K562 (cell line): ENCODE results near the gene PDPK1. TPM values are rescaled to one million over a fixed set of nuclear protein-coding genes. Genes with fewer than 3 reads are reported as not detected.
"Not testable (repeated sequence)": the region's sequence is repeated elsewhere in the genome, so short reads cannot be mapped to it uniquely, and the experiment has no call there.

ENCODE experiments used
- ATAC-seq: fragments of 200-7000 bp; cut with Tn5 transposase; 3 replicates; pipeline ENCODE4 v1.9.1; 2020; ENCODE audit warnings: moderate library complexity
- BruUV-seq: library from RNA; stranded (reverse); fragments of 400-500 nt; replicated peaks from 2 replicates; lab custom pipeline; 2021; lab: Mats Ljungman, UMichigan
- CTCF ChIA-PET: fragments of 300-600 bp; formaldehyde crosslinking; extraction: SDS; loops from one replicate; lab custom pipeline; 2021; ENCODE audit warnings: low intra/inter-chr PET ratio; lab: Yijun Ruan, JAX
- POLR2A ChIA-PET: fragments of 300-600, 350-650 bp; sonication (Branson Sonifier 250); formaldehyde crosslinking; extraction: SDS; loops from one replicate; lab custom pipeline; 2021; ENCODE audit warnings: antibody characterized with exemption, inconsistent platforms; lab: Yijun Ruan, JAX
- DNase-seq, 4 experiments: peaks; one replicate each; pipeline versions ENCODE4 v3.0.0 to v3.0.0-alpha.2; 2011 to 2018; ENCODE audit warnings: low spot score in 3 of 4, mixed read lengths in 3 of 4; ENCODE audit errors: extremely low read depth in 1 of 4
- FAIRE-seq: peaks from 2 replicates; lab custom pipeline; 2011; peaks lifted over from hg19 to GRCh38; lab: Jason Lieb, UNC
- H2AFZ ChIP-seq: 2 replicates; pipeline ENCODE4 v1.6.0; 2011; ENCODE audit warnings: low read depth, low read length, control low read depth, inconsistent platforms
- H3K27ac ChIP-seq: fragments of 200-600 bp; 3 replicates; pipeline ENCODE4 v1.8.0; 2011; ENCODE audit warnings: low read depth, mild to moderate bottlenecking, control low read depth, inconsistent platforms, low read length, moderate library complexity, mixed read lengths; ENCODE audit errors: extremely low read depth
- H3K27me3 ChIP-seq, 2 experiments: fragments of 300-600 bp in 1 of 2; 2 replicates in 1 of 2; 3 replicates in 1 of 2; pipeline versions ENCODE4 v1.6.0 to v1.8.0; 2011; ENCODE audit warnings: inconsistent platforms in 2 of 2, low read length in 2 of 2, mild to moderate bottlenecking in 1 of 2, mixed read lengths in 1 of 2, moderate library complexity in 1 of 2; ENCODE audit not compliant: control insufficient read depth in 2 of 2, insufficient read depth in 2 of 2
- H3K36me3 ChIP-seq: fragments of 300-600 bp; 3 replicates; pipeline ENCODE4 v1.8.0; 2011; ENCODE audit warnings: mild to moderate bottlenecking, low read length, inconsistent platforms; ENCODE audit not compliant: control insufficient read depth, insufficient read depth
- H3K4me1 ChIP-seq, 2 experiments: fragments of 200-600 bp in 1 of 2; replicated peaks in 1 of 2; 2 replicates in 1 of 2; 3 replicates in 1 of 2; pipeline versions ENCODE4 v1.5.1 to v1.8.0; 2011; ENCODE audit warnings: inconsistent platforms in 2 of 2, low read length in 2 of 2, mild to moderate bottlenecking in 1 of 2, mixed read lengths in 1 of 2, moderate library complexity in 1 of 2; ENCODE audit not compliant: control insufficient read depth in 2 of 2, insufficient read depth in 2 of 2
- H3K4me2 ChIP-seq: 2 replicates; pipeline ENCODE4 v1.6.1; 2011; ENCODE audit warnings: low read length, control low read depth, inconsistent platforms, mixed read lengths; ENCODE audit not compliant: insufficient read depth
- H3K4me3 ChIP-seq: fragments of 200-600 bp; sonication (generic), shearing (Covaris generic); 2 replicates; pipeline ENCODE4 v1.5.1; 2016; ENCODE audit warnings: control low read depth, inconsistent platforms
- H3K79me2 ChIP-seq: fragments of 200-600 bp; 3 replicates; pipeline ENCODE4 v1.8.0; 2011; ENCODE audit warnings: low read length, inconsistent platforms; ENCODE audit not compliant: control insufficient read depth, insufficient read depth
- H3K9ac ChIP-seq, 2 experiments: 2 replicates each; pipeline versions ENCODE4 v1.6.0 to v1.6.1; 2011; ENCODE audit warnings: low read depth in 2 of 2, low read length in 2 of 2, control low read depth in 1 of 2, inconsistent platforms in 1 of 2, mild to moderate bottlenecking in 1 of 2, mixed read lengths in 1 of 2; ENCODE audit not compliant: insufficient read depth in 1 of 2
- H3K9me1 ChIP-seq: one replicate; pipeline ENCODE4 v1.6.0; 2011; ENCODE audit warnings: inconsistent platforms, mild to moderate bottlenecking, low read length, moderate library complexity; ENCODE audit not compliant: control insufficient read depth, insufficient read depth
- H3K9me3 ChIP-seq: replicated peaks from 2 replicates; pipeline ENCODE4 v1.5.1; 2011; ENCODE audit warnings: low read depth, low read length, inconsistent platforms; ENCODE audit not compliant: control insufficient read depth, insufficient read depth
- H4K20me1 ChIP-seq: replicated peaks from 2 replicates; pipeline ENCODE4 v1.6.1; 2011; ENCODE audit warnings: low read length, inconsistent platforms, mixed read lengths; ENCODE audit not compliant: control insufficient read depth, insufficient read depth
- BHLHE40 ChIP-seq: IDR thresholded peaks from 2 replicates; pipeline ENCODE4 v1.6.1; 2011; ENCODE audit warnings: low read length, improper control_type of control experiment
- SPI1 ChIP-seq: IDR thresholded peaks from 2 replicates; pipeline ENCODE4 v1.6.1; 2011; ENCODE audit warnings: low read depth, low read length, control low read depth, borderline replicate concordance
- WGBS: fragments of 100-300 bp; shearing (Covaris generic); methylation state at CpG from one replicate; pipeline ENCODE4 v1.1.6; 2016; ENCODE audit warnings: low coverage, mixed read lengths; ENCODE audit not compliant: insufficient coverage; ENCODE audit errors: missing lambda C conversion rate; 5-methylcytosine and 5-hydroxymethylcytosine counted together
- in situ Hi-C: fragments of 300-500 bp; cut with MboI; formaldehyde crosslinking; loops from 4 replicates; pipeline ENCODE4 v1.15.0; 2018; ENCODE audit warnings: inconsistent platforms, mixed read lengths
- intact Hi-C: fragments of 100-400 bp; cut with micrococcal nuclease; formaldehyde crosslinking; loops from 2 replicates; pipeline ENCODE4 v1.14.2; 2022
- polyA plus RNA-seq, 8 experiments: library from polyadenylated mRNA; depleted of rRNA in 4 of 8; stranded (reverse) in 5 of 8; unstranded in 3 of 8; fragments of >200 nt; fragmentation: Nextera tagmentation in 2 of 8; fragmentation: Illumina TruSeq in 1 of 8; extraction: Ambion mirVana in 2 of 8; extraction: Trizol in 1 of 8; gene quantifications; 2 replicates each; pipeline versions ENCODE4 v1.2.1 to v1.2.3, GENCODE V29; 2011 to 2014; ENCODE audit warnings: inconsistent platforms in 1 of 8, missing spikeins in 1 of 8
- total RNA-seq, 7 experiments: library from RNA; depleted of rRNA in 6 of 7; stranded (reverse); fragments of >200 nt in 6 of 7; fragmentation: Illumina TruSeq in 2 of 7; extraction: Trizol in 2 of 7; gene quantifications; 2 replicates each; pipeline versions ENCODE4 v1.2.1 to v1.2.3, GENCODE V29; 2011 to 2021; ENCODE audit warnings: low replicate concordance in 1 of 7

The PDPK1 gene
- total and polyA plus RNA-seq, 9 of the 15 experiments (the other 6 are each of a cell fraction or from before 2014, with no cell fraction given), result 4.0 to 37.2 (median 18.7) TPM

GRCh38 chr16:2557150-2557549 is 19.3 kb downstream of the PDPK1 start:
- H2AFZ ChIP-seq, H3K79me2 ChIP-seq, H3K9ac ChIP-seq, in situ Hi-C loops, CTCF ChIA-PET, FAIRE-seq, ATAC-seq, POLR2A ChIA-PET, BruUV-seq, H3K9me1 ChIP-seq, H3K27me3 ChIP-seq, DNase-seq, H3K4me3 ChIP-seq, H3K27ac ChIP-seq, H3K36me3 ChIP-seq, H3K4me2 ChIP-seq, H3K9me3 ChIP-seq, H4K20me1 ChIP-seq, intact Hi-C loops, H3K4me1 ChIP-seq: not testable (repeated sequence)
- WGBS, result 100% methylated on average over 1 of the region's 15 CpGs

GRCh38 chr16:2560131-2560797 is 22.4 kb downstream of the PDPK1 start:
- H3K9me3 ChIP-seq, H3K79me2 ChIP-seq, intact Hi-C loops, H3K4me3 ChIP-seq, H3K27me3 ChIP-seq, CTCF ChIA-PET, FAIRE-seq, H3K9ac ChIP-seq, H3K9me1 ChIP-seq, H3K36me3 ChIP-seq, DNase-seq, H3K4me1 ChIP-seq, H3K27ac ChIP-seq, H4K20me1 ChIP-seq, H3K4me2 ChIP-seq, H2AFZ ChIP-seq, BruUV-seq, in situ Hi-C loops, POLR2A ChIA-PET: not testable (repeated sequence)
- 58% methylated on average over 2 of the region's 17 CpGs for WGBS
- TF ChIP-seq BHLHE40 (peak; percentile 54; the same call in 1 of the 2 replicates), SPI1 (peak; percentile 42; the same call in 1 of the 2 replicates)
- peak; percentile 21; the same call in 2 of the 3 replicates for ATAC-seq
